Measurements from ENCODE around the gene ARHGAP9.
"Not testable (repeated sequence)": the region's sequence is repeated elsewhere in the genome, so short reads cannot be mapped to it uniquely, and the experiment has no call there.

The ARHGAP9 gene

GRCh38 chr12:57520053-57520818 lies 40.6 kb upstream of the ARHGAP9 start, which contains the start of gene DDIT3:
Gene DDIT3 (minus strand): TSS chr12:57520514. CDS start chr12:57517406, 3,108 bp downstream.
- Histone ChIP-seq H3K36me3 (ENCODE audit: insufficient read depth, insufficient read length, low read length) (peaks cover 59% of the 10 kb centered on the region), H3K9ac (ENCODE audit: insufficient read length, low read depth) (peak within 1 kb of the TSS; percentile 95), H3K4me1 (ENCODE audit: insufficient read depth, insufficient read length) (peaks cover 9% of the 10 kb centered on the region), H3K9me3 (ENCODE audit: insufficient read depth, low read length) (no peaks in the 10 kb centered on the region), H3K27me3 (ENCODE audit: insufficient read depth, insufficient read length) (no peaks in the 10 kb centered on the region), H3K4me3 (ENCODE audit: insufficient read length, low read depth) (peak within 1 kb of the TSS; percentile 84)
- DNase-seq (ENCODE audit: low read depth, low spot score), result peak; percentile 97
- TF ChIP-seq ZNF274 (IDR thresholded peaks at IDR 0.05; ENCODE audit: low read depth, low read length) (no peak), YY1 (IDR thresholded peaks at IDR 0.05; ENCODE audit: insufficient read depth, insufficient read length) (no peak), SUZ12 (IDR thresholded peaks at IDR 0.05; ENCODE audit: extremely low read depth, insufficient read depth, insufficient read length) (no peak)

- peaks cover 9% of the 10 kb centered on the region for H3K4me1 ChIP-seq (ENCODE audit: insufficient read depth, insufficient read length)
- H3K4me3 ChIP-seq (ENCODE audit: insufficient read length, low read depth), result peak overlapping the region; percentile 84
- no peaks in the 10 kb centered on the region for H3K9me3 ChIP-seq (ENCODE audit: insufficient read depth, low read length)
- DNase-seq (ENCODE audit: low read depth, low spot score), result no peak
- peak overlapping the region; percentile 95 for H3K9ac ChIP-seq (ENCODE audit: insufficient read length, low read depth)
- H3K36me3 ChIP-seq (ENCODE audit: insufficient read depth, insufficient read length, low read length), result peaks cover 59% of the 10 kb centered on the region
- TF ChIP-seq ZNF274 (IDR thresholded peaks at IDR 0.05; ENCODE audit: low read depth, low read length) (no peak), YY1 (IDR thresholded peaks at IDR 0.05; ENCODE audit: insufficient read depth, insufficient read length) (no peak), SUZ12 (IDR thresholded peaks at IDR 0.05; ENCODE audit: extremely low read depth, insufficient read depth, insufficient read length) (no peak)
- H3K27me3 ChIP-seq (ENCODE audit: insufficient read depth, insufficient read length), result no peaks in the 10 kb centered on the region
These were observed 40.1 kb upstream of the ARHGAP9 start for GRCh38 chr12:57519796-57520052.

GRCh38 chr12:57518920-57519795 lies 39.5 kb upstream of the ARHGAP9 start:
- Histone ChIP-seq H3K9ac (ENCODE audit: insufficient read length, low read depth) (peak overlapping the region; percentile 95), H3K4me3 (ENCODE audit: insufficient read length, low read depth) (peak overlapping the region; percentile 84), H3K4me1 (ENCODE audit: insufficient read depth, insufficient read length) (peaks cover 5% of the 10 kb centered on the region), H3K9me3 (ENCODE audit: insufficient read depth, low read length) (no peaks in the 10 kb centered on the region), H3K36me3 (ENCODE audit: insufficient read depth, insufficient read length, low read length) (peaks cover 59% of the 10 kb centered on the region), H3K27me3 (ENCODE audit: insufficient read depth, insufficient read length) (no peaks in the 10 kb centered on the region)
- no peak for DNase-seq (ENCODE audit: low read depth, low spot score)
- TF ChIP-seq YY1 (IDR thresholded peaks at IDR 0.05; ENCODE audit: insufficient read depth, insufficient read length) (no peak), ZNF274 (IDR thresholded peaks at IDR 0.05; ENCODE audit: low read depth, low read length) (no peak), SUZ12 (IDR thresholded peaks at IDR 0.05; ENCODE audit: extremely low read depth, insufficient read depth, insufficient read length) (no peak)

GRCh38 chr12:57518176-57518919 lies 38.7 kb upstream of the ARHGAP9 start:
- H3K27me3 ChIP-seq (ENCODE audit: insufficient read depth, insufficient read length), result no peaks in the 10 kb centered on the region
- H3K4me1 ChIP-seq (ENCODE audit: insufficient read depth, insufficient read length), result peaks cover 3% of the 10 kb centered on the region
- DNase-seq (ENCODE audit: low read depth, low spot score), result no peak
- H3K4me3 ChIP-seq (ENCODE audit: insufficient read length, low read depth), result peak overlapping the region; percentile 84
- TF ChIP-seq ZNF274 (IDR thresholded peaks at IDR 0.05; ENCODE audit: low read depth, low read length) (no peak), SUZ12 (IDR thresholded peaks at IDR 0.05; ENCODE audit: extremely low read depth, insufficient read depth, insufficient read length) (no peak), YY1 (IDR thresholded peaks at IDR 0.05; ENCODE audit: insufficient read depth, insufficient read length) (no peak)
- no peaks in the 10 kb centered on the region for H3K9me3 ChIP-seq (ENCODE audit: insufficient read depth, low read length)
- H3K36me3 ChIP-seq (ENCODE audit: insufficient read depth, insufficient read length, low read length), result peaks cover 58% of the 10 kb centered on the region
- H3K9ac ChIP-seq (ENCODE audit: insufficient read length, low read depth), result peak overlapping the region; percentile 5

GRCh38 chr12:57517718-57518117 lies 38.1 kb upstream of the ARHGAP9 start:
- H3K4me1 ChIP-seq (ENCODE audit: insufficient read depth, insufficient read length); H3K27me3 ChIP-seq (ENCODE audit: insufficient read depth, insufficient read length); H3K9me3 ChIP-seq (ENCODE audit: insufficient read depth, low read length); DNase-seq (ENCODE audit: low read depth, low spot score); H3K4me3 ChIP-seq (ENCODE audit: insufficient read length, low read depth); H3K9ac ChIP-seq (ENCODE audit: insufficient read length, low read depth): not testable (repeated sequence)
- H3K36me3 ChIP-seq (ENCODE audit: insufficient read depth, insufficient read length, low read length), result peaks cover 65% of the 10 kb centered on the region

- peaks cover 70% of the 10 kb centered on the region for H3K36me3 ChIP-seq (ENCODE audit: insufficient read depth, insufficient read length, low read length)
- no peak overlapping the region for H3K9ac ChIP-seq (ENCODE audit: insufficient read length, low read depth)
- H3K4me3 ChIP-seq (ENCODE audit: insufficient read length, low read depth), result no peak overlapping the region
- H3K9me3 ChIP-seq (ENCODE audit: insufficient read depth, low read length), result no peaks in the 10 kb centered on the region
- DNase-seq (ENCODE audit: low read depth, low spot score), result no peak
- peaks cover 3% of the 10 kb centered on the region for H3K4me1 ChIP-seq (ENCODE audit: insufficient read depth, insufficient read length)
- no peaks in the 10 kb centered on the region for H3K27me3 ChIP-seq (ENCODE audit: insufficient read depth, insufficient read length)
- no peak for TF ChIP-seq ZNF274 (IDR thresholded peaks at IDR 0.05; ENCODE audit: low read depth, low read length)
- TF ChIP-seq SUZ12 (IDR thresholded peaks at IDR 0.05; ENCODE audit: extremely low read depth, insufficient read depth, insufficient read length), result no peak
- TF ChIP-seq YY1 (IDR thresholded peaks at IDR 0.05; ENCODE audit: insufficient read depth, insufficient read length), result no peak
These were observed 37.5 kb upstream of the ARHGAP9 start for GRCh38 chr12:57517187-57517586.
